GM21367 (cell line): Measurements from ENCODE around the gene PDLIM7.
"Not testable (repeated sequence)": the region's sequence is repeated elsewhere in the genome, so short reads cannot be mapped to it uniquely, and the experiment has no call there.

Experiments used
- ATAC-seq: cut with Tn5 transposase; IDR thresholded peaks from one replicate; pipeline ENCODE4 v1.9.1; 2021; ENCODE audit not compliant: unreplicated experiment

The PDLIM7 gene

DNA sequence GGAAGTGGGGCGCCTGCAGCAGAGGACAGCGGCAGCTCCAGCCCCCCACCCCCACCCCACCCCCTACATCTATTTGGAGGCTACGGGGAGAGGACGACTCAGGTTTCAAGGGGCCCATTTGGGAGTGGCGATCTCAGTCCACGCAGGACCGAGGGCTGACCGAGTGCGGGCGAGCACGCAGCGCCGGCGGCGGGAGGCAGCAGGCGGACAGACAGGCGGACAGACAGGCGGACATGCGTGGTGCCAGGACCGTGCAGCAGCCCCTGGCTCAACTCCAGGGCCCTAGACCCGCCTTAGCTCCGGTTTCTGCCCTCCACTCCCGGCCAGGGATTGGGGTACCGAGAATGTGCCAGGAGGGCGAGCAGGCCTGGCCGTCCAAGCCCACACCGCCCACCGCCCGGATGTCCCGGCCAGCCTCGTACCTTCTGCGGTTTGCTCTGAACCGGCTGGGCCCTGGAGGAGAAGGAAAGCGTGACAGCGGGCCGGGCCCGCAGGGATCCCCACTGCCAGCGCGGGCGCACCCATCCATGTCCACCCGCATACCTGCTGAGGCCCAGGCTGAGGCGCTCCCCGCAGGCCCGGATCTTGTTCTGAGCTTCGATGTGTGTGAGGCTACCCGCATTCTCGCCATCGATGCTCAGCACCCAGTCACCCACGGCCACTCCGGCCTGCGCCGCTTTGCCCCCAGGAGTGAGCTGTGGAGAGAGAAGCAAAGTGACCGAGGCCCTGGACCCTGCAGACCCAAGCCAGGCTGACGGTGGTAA, 5.2 kb downstream of the PDLIM7 start:
- no peak for ATAC-seq

GRCh38 chr5:177491429-177491945, 5.9 kb downstream of the PDLIM7 start:
- no peak for ATAC-seq

GRCh38 chr5:177490992-177491391, 6.4 kb downstream of the PDLIM7 start:
- no peak for ATAC-seq

DNA sequence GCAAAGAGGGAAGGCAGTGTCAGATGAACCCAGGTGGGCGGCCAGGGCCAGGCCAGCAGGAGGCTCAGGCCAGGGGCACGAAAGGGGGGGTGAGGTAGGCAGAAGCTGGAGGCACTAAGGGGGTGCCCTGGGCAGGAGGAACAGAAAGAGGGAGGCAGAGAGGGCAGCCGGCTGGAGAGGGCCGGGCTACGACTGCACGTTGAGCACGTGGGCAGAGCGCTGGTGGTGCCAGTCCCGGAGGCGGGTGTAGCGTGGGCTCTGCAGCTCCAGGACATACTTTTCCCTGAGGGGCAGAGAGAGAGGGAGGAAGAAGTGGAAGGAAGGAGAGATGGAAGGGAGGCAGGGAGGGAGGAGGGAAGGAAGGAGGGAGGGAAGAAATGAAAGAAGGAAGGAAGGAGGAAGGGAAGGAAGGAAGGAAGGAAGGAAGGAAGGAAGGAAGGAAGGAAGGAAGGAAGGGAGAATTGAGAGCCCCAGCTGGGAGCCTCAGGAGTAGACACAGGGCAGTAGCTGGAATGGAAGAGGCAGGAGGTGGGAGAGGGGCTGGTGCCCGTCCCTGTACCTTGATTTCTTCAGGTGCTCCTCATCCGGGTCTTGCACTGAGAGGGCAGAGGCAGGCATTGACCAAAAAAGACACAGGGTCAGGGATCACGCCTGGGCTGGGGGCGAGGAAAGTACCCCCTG, 7.0 kb downstream of the PDLIM7 start:
- ATAC-seq, result no peak

GRCh38 chr5:177489119-177489716, 8.2 kb downstream of the PDLIM7 start:
- ATAC-seq, result no peak

- no peak for ATAC-seq
Observed at GRCh38 chr5:177487975-177488374, 9.4 kb downstream of the PDLIM7 start.

GRCh38 chr5:177487144-177487543, 10.3 kb downstream of the PDLIM7 start:
- no peak for ATAC-seq

- no peak for ATAC-seq
Observed at GRCh38 chr5:177486256-177486655, 11.1 kb downstream of the PDLIM7 start.

- not testable (repeated sequence) for ATAC-seq
Observed at GRCh38 chr5:177485753-177486152, 11.7 kb downstream of the PDLIM7 start.

DNA sequence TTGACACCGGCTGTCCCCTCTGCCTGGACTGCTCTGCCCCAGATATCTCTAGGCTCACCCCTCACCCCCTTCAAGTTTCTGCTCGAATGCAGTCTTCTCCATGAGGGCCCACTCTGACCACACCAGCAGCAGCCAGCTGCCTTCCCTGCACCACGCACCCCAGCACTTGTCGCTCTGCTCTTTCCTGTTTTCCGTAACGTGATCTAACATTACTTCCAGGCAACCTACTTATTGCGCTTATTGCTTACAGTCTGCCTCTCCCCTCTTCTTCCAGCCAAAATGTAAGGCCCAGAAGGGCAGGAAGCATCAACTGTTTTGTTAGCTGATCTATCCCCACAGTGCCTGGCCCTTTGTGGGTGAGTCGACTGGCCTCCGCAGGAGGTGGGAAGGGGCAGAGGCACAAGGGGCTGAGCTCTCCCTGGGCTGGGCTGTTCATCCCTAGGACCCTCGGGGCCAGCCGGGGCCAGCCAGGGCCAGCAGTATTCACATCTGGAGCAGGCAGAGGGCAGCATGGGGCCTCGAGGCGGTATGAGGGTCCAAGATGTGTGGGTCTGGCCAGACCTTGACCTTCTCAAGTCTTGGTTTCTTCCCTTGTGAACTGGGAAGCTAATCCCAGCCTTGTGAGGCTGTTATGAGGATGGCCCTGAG, 12.4 kb downstream of the PDLIM7 start:
- ATAC-seq, result no peak

GRCh38 chr5:177483994-177484901, 13.2 kb downstream of the PDLIM7 start:
- no peak for ATAC-seq

GRCh38 chr5:177483042-177483441, 14.4 kb downstream of the PDLIM7 start:
- no peak for ATAC-seq

DNA sequence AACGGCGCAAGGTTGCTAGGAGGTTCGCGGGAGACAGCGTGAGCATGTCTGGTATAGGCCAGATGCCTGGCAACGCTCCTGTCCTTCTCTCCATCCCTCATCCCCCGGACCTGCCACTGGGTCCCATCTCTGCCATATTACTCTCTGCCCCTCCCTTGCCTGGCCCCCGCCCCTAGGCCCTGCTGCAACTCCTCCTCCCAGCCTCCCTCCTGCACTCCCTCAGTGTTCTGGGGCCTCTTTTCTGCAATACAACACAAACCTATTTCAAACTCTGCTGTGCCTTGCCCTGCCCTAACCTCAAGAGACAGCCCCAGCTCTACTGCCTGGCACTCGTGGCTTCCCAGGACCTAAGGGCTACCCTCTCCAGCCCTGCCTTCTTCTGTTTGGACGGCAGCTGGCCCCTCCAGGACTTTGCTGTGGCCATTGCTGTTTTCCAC, 15.0 kb downstream of the PDLIM7 start:
- no peak for ATAC-seq

DNA sequence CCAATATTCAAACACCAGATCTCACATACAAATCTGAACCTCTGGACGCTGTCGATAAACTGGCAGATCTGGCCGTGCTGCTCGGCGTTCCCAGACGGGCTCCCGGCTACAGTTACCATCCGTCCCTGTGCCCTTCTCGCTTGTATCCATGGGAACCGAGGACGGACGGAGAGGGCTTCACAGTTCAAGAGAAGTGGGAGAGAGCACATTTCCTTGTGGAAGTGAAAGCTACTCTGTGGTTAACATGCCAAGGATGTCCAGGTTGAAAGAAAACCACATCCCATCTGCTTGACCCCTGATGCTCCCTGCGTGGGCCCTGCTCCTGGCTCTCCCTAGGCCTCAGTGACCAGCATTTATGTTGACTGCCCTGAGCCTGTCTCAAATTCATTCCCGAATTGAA, 17.6 kb downstream of the PDLIM7 start:
- no peak for ATAC-seq

GRCh38 chr5:177478711-177479646, 18.4 kb downstream of the PDLIM7 start:
- ATAC-seq, result no peak

- ATAC-seq, result no peak
Observed at GRCh38 chr5:177477701-177478477, 19.5 kb downstream of the PDLIM7 start.

- no peak for ATAC-seq
Observed at GRCh38 chr5:177476531-177477233, 20.7 kb downstream of the PDLIM7 start.
